SU-DHL-6 (cell line): ENCODE results near the gene MOCOS.
"Not testable (repeated sequence)": the region's sequence is repeated elsewhere in the genome, so short reads cannot be mapped to it uniquely, and the experiment has no call there.

Source experiments
- H2AFZ ChIP-seq: fragments of 200-600 bp; sonication (generic); 2 replicates; pipeline ENCODE4 v1.6.1; 2014; ENCODE audit warnings: low read depth, mild to moderate bottlenecking, moderate library complexity, mixed read lengths, antibody characterized with exemption, low read length; ENCODE audit not compliant: severe bottlenecking
- H3F3A ChIP-seq: fragments of 200-600 bp; shearing (Covaris generic); 2 replicates; pipeline ENCODE4 v1.6.0; 2016; ENCODE audit warnings: antibody characterized with exemption, mild to moderate bottlenecking; ENCODE audit not compliant: insufficient read depth
- H3K27ac ChIP-seq: fragments of 200-600 bp; sonication (generic); 2 replicates; pipeline ENCODE4 v1.5.1; 2016; ENCODE audit warnings: low read depth, mild to moderate bottlenecking, low read length, moderate library complexity, mixed read lengths
- H3K27me3 ChIP-seq: fragments of 200-600 bp; sonication (generic), shearing (Covaris generic); 2 replicates; pipeline ENCODE4 v1.6.0; 2014; ENCODE audit warnings: mild to moderate bottlenecking, low read length
- H3K36me3 ChIP-seq: fragments of 200-600 bp; sonication (generic); 2 replicates; pipeline ENCODE4 v1.6.1; 2014; ENCODE audit warnings: mild to moderate bottlenecking, low read length, mixed read lengths
- H3K4me2 ChIP-seq: fragments of 300-600, 200-600 bp; shearing (Covaris generic), sonication (generic); 2 replicates; pipeline ENCODE4 v1.6.0; 2014; ENCODE audit warnings: low read length, low read depth, mild to moderate bottlenecking; ENCODE audit not compliant: poor library complexity, severe bottlenecking
- H3K4me3 ChIP-seq: fragments of 200-600 bp; sonication (generic); 2 replicates; pipeline ENCODE4 v1.5.1; 2014; ENCODE audit warnings: antibody characterized with exemption, low read length, mild to moderate bottlenecking, mixed read lengths; ENCODE audit not compliant: insufficient read depth, poor library complexity, severe bottlenecking
- H3K79me2 ChIP-seq: fragments of 200-600 bp; sonication (generic); 2 replicates; pipeline ENCODE4 v1.6.1; 2014; ENCODE audit warnings: mild to moderate bottlenecking, low read length, moderate library complexity; ENCODE audit not compliant: insufficient read depth
- H3K9ac ChIP-seq: fragments of 200-600 bp; sonication (generic); 2 replicates; pipeline ENCODE4 v1.7.0; 2014; ENCODE audit warnings: mild to moderate bottlenecking, low read length
- H3K9me2 ChIP-seq: fragments of 200-600 bp; sonication (generic); replicated peaks from 2 replicates; pipeline ENCODE4 v1.6.1; 2014; ENCODE audit warnings: low read length; ENCODE audit not compliant: insufficient read depth
- H3K9me3 ChIP-seq: fragments of 200-600 bp; sonication (generic); 2 replicates; pipeline ENCODE4 v1.6.1; 2014; ENCODE audit warnings: low read length, mixed read lengths; ENCODE audit not compliant: insufficient read depth
- H4K20me1 ChIP-seq: fragments of 200-600 bp; sonication (generic); 2 replicates; pipeline ENCODE4 v1.6.1; 2014; ENCODE audit warnings: low read depth, mild to moderate bottlenecking, antibody characterized with exemption, low read length, moderate library complexity, mixed read lengths
- CTCF ChIP-seq: fragments of 200-600 bp; sonication (generic); IDR thresholded peaks from one replicate; pipeline ENCODE4 v1.5.1; 2017; ENCODE audit warnings: antibody characterized with exemption, mild to moderate bottlenecking, low read length, moderate library complexity; ENCODE audit not compliant: insufficient read depth, poor library complexity, severe bottlenecking
- EZH2phosphoT487 ChIP-seq: fragments of 200-600 bp; sonication (generic), shearing (Covaris generic); conservative IDR thresholded peaks from 2 replicates; pipeline ENCODE4 v1.6.1; 2018; ENCODE audit warnings: mild to moderate bottlenecking, antibody characterized with exemption, low read length, moderate library complexity, mixed read lengths

The MOCOS gene

GRCh38 chr18:36203360-36203895, 16.1 kb downstream of the MOCOS start:
- H4K20me1 ChIP-seq: no peaks in the 10 kb centered on the region
- 0 out of 2 replicates have a peak, but pooled peaks cover 6% of the 10 kb centered on the region for H3K9me3 ChIP-seq
- no peak for TF ChIP-seq CTCF
- TF ChIP-seq EZH2phosphoT487: no peak
- H3K79me2 ChIP-seq: no peaks in the 10 kb centered on the region
- H3K9me2 ChIP-seq: no peaks in the 10 kb centered on the region
- H3K4me3 ChIP-seq: no peak overlapping the region
- no peaks in the 10 kb centered on the region for H3K36me3 ChIP-seq
- H3K9ac ChIP-seq: no peak overlapping the region
- no peak overlapping the region for H3K4me2 ChIP-seq
- H2AFZ ChIP-seq: no peak overlapping the region
- no peaks in the 10 kb centered on the region for H3F3A ChIP-seq
- no peak overlapping the region for H3K27ac ChIP-seq
- no peaks in the 10 kb centered on the region for H3K27me3 ChIP-seq

- Histone ChIP-seq H3F3A (no peaks in the 10 kb centered on the region), H3K9me3 (0 out of 2 replicates have a peak, but pooled peaks cover 6% of the 10 kb centered on the region), H3K4me2 (no peak overlapping the region), H3K9me2 (no peaks in the 10 kb centered on the region), H4K20me1 (no peaks in the 10 kb centered on the region), H3K79me2 (no peaks in the 10 kb centered on the region), H3K27ac (no peak overlapping the region), H2AFZ (no peak overlapping the region), H3K36me3 (no peaks in the 10 kb centered on the region), H3K4me3 (no peak overlapping the region), H3K9ac (no peak overlapping the region), H3K27me3 (no peaks in the 10 kb centered on the region)
- TF ChIP-seq EZH2phosphoT487: no peak
- TF ChIP-seq CTCF: no peak
These were observed 17.9 kb downstream of the MOCOS start for GRCh38 chr18:36205166-36205565.

GRCh38 chr18:36207303-36207702, 20.0 kb downstream of the MOCOS start:
- Histone ChIP-seq H3K9ac (no peak overlapping the region), H2AFZ (no peak overlapping the region), H3K9me3 (0 out of 2 replicates have a peak, but pooled peaks cover 6% of the 10 kb centered on the region), H3K4me3 (no peak overlapping the region), H3K27ac (no peak overlapping the region), H3K79me2 (no peaks in the 10 kb centered on the region), H3K36me3 (no peaks in the 10 kb centered on the region), H3F3A (no peaks in the 10 kb centered on the region), H4K20me1 (no peaks in the 10 kb centered on the region), H3K27me3 (no peaks in the 10 kb centered on the region), H3K4me2 (no peak overlapping the region), H3K9me2 (no peaks in the 10 kb centered on the region)
- TF ChIP-seq CTCF: no peak
- TF ChIP-seq EZH2phosphoT487: no peak

GRCh38 chr18:36207969-36208368, 20.7 kb downstream of the MOCOS start:
- not testable (repeated sequence) for H3K4me3 ChIP-seq, H3K36me3 ChIP-seq, H3K27ac ChIP-seq, H4K20me1 ChIP-seq, H3K9ac ChIP-seq, H3F3A ChIP-seq, H3K9me2 ChIP-seq, H3K79me2 ChIP-seq, H3K27me3 ChIP-seq, H3K9me3 ChIP-seq, H3K4me2 ChIP-seq, H2AFZ ChIP-seq
